ENCODE results near the gene AURKB. TPM values are rescaled to one million over a fixed set of nuclear protein-coding genes. Genes with fewer than 3 reads are reported as not detected.

Gene AURKB
- total RNA-seq, 1 experiment from 2014 or later, result 141 TPM

DNA sequence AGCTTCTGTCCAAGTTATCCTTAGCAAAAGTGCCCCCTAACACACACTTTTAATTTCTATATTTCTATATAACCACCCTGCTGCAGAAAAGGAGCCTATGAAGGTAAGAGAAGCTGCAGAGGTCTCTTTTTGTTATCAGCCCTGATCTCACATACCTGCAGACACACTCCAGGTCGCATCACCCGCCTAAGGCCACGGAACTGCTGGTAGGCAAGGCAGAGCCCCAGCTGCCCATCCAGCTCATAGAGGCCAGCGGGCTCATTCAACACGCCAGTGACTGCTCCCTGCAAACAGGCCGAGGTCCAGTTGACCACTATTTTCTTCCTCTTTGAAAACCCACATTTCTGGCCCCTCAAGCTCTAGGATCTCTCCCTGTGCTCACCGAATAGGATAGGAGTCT lies 25.3 kb upstream of the AURKB start:
- ChIA-PET RAD21 (ENCODE audit: low non-redundant PET in 1 of 2, low total read pairs in 2 of 2, uncharacterized antibody in 2 of 2, unreplicated experiment in 2 of 2) (no interaction called here), POLR2A (interaction anchor here (0.9 kb wide), 1 partner anchor 11 kb away, joined by 4 read pairs; no protein-coding TSS in a partner anchor), CTCF (no interaction called here)
- intact Hi-C loops (cut with micrococcal nuclease), result no loop called here
- Histone ChIP-seq H3K36me3 (ENCODE audit: control insufficient read depth in 1 of 2, insufficient read depth in 2 of 2, low read length in 2 of 2) (peaks cover 62 to 71% of the 10 kb centered on the region in 2 experiments), H3K9me3 (ENCODE audit: control insufficient read depth in 1 of 2, insufficient read depth in 1 of 2, low read depth in 1 of 2, low read length in 2 of 2) (no peaks in the 10 kb centered on the region), H3K79me2 (ENCODE audit: insufficient read depth, low read length) (peaks cover 15% of the 10 kb centered on the region; the same call in 1 of the 2 replicates), H3K4me2 (ENCODE audit: low read length) (no peak overlapping the region), H3K9me2 (ENCODE audit: insufficient read depth) (no peaks in the 10 kb centered on the region), H3K4me3 (replicated peaks in 1 of 2; ENCODE audit: low read depth in 1 of 2, low read length in 2 of 2) (no peak overlapping the region), H3K27me3 (ENCODE audit: insufficient read depth, low read length) (no peaks in the 10 kb centered on the region), H3K9ac (ENCODE audit: low read length) (no peak overlapping the region), H3K27ac (ENCODE audit: low read depth, low read length) (no peak overlapping the region), H4K20me1 (ENCODE audit: insufficient read depth) (no peaks in the 10 kb centered on the region), H2AFZ (ENCODE audit: low read depth, low read length, poor library complexity, severe bottlenecking) (no peak overlapping the region), H3K4me1 (ENCODE audit: control insufficient read depth in 1 of 2, insufficient read depth in 2 of 2, low read length in 2 of 2) (no peaks in the 10 kb centered on the region)
- TF ChIP-seq CEBPB (IDR thresholded peaks at IDR 0.05; ENCODE audit: low read depth) (no peak), ZFX (IDR thresholded peaks at IDR 0.05) (no peak), SP1 (IDR thresholded peaks at IDR 0.05; ENCODE audit: low read depth) (no peak), TCF7L2 (IDR thresholded peaks at IDR 0.05; ENCODE audit: borderline replicate concordance, extremely low read depth, insufficient read depth, insufficient read length) (no peak), EZH2phosphoT487 (IDR thresholded peaks at IDR 0.05; ENCODE audit: borderline replicate concordance) (no peak), ZNF274 (IDR thresholded peaks at IDR 0.05; ENCODE audit: low read depth, low read length) (no peak), JUND (IDR thresholded peaks at IDR 0.05) (no peak), RAD21 (IDR thresholded peaks at IDR 0.05; ENCODE audit: low read depth) (no peak), CBX3 (IDR thresholded peaks at IDR 0.05; ENCODE audit: low read depth) (no peak)
- TF ChIP-seq, protein P1, sequence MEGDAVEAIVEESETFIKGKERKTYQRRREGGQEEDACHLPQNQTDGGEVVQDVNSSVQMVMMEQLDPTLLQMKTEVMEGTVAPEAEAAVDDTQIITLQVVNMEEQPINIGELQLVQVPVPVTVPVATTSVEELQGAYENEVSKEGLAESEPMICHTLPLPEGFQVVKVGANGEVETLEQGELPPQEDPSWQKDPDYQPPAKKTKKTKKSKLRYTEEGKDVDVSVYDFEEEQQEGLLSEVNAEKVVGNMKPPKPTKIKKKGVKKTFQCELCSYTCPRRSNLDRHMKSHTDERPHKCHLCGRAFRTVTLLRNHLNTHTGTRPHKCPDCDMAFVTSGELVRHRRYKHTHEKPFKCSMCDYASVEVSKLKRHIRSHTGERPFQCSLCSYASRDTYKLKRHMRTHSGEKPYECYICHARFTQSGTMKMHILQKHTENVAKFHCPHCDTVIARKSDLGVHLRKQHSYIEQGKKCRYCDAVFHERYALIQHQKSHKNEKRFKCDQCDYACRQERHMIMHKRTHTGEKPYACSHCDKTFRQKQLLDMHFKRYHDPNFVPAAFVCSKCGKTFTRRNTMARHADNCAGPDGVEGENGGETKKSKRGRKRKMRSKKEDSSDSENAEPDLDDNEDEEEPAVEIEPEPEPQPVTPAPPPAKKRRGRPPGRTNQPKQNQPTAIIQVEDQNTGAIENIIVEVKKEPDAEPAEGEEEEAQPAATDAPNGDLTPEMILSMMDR (IDR thresholded peaks at IDR 0.05 in 2 of 3, conservative IDR thresholded peaks at IDR 0.05 in 1 of 3; ENCODE audit: borderline replicate concordance in 1 of 3, insufficient read depth in 1 of 3, low read depth in 2 of 3, low read length in 2 of 3), result no peak
- ATAC-seq, result no peak
- BruUV-seq (replicated peaks), result no TSS peak
- no peak for DNase-seq (ENCODE audit: low read depth, low spot score)
